ENCODE measurements around the gene ILF2.
"Not testable (repeated sequence)": the region's sequence is repeated elsewhere in the genome, so short reads cannot be mapped to it uniquely, and the experiment has no call there.

Gene ILF2

DNA sequence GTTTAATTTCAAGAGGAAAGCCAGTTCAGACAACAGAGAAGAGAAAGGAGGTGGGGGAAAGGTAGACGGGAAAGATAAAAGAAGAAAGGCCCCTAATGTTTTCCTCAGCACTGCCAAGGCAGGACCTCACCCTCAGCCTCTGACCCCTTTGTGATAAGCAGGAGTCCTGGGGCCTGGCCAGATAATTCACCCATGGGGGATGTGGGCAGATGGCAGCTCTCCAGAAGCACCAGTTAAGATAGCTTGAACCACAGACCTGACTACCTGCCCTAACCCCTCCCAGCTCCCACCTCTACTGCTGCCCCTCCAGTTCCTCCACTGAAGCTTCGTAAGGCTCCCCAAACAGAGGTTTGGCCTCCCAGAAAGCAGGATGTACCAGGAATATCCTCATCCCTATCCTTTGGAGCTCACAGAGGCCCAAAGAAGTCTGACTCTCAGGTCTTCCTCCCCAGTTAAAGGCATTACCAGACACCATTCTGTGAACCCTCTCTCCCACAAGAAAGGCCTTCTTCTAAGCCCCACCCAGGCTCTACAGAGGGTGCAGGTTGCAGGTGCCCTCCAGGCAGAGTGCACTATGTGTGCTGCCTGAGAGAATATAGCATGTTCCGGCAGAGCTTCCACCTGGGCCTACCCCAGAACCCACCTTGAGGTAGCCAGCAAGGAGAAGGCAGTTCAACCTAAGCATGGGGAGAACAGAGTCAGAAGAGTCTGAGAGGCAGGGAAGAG lies 21.5 kb downstream of the ILF2 start:
- DNase-seq = no peak

DNA sequence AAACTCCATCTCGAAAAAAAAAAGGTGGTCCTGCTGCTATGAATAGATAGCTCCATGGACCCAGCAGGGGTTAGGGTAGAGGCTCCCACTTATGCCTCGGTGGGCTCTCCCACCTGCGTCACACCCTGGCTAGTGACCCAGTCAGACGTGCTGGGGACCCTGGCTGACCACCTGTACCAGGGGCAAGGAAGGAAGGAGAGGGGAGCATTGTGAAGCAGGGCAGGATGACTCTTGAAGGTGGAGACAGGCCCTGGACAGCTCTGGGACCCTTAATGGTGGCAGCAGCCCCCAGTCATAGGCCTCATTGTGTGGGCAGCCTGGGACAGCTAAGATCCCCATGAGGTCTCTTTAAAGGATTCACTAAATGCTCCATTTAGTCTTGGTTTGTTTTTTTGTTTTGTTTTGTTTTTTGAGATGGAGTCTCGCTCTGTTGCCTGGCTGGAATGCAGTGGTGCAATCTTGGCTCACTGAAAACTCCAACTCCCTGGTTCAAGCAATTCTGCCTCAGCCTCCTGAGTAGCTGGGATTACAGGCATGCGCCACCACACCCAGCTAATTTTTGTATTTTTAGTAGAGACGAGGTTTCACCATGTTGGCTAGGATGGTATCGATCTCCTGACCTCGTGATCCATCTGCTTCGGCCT lies 22.7 kb downstream of the ILF2 start:
- DNase-seq = no peak

DNA sequence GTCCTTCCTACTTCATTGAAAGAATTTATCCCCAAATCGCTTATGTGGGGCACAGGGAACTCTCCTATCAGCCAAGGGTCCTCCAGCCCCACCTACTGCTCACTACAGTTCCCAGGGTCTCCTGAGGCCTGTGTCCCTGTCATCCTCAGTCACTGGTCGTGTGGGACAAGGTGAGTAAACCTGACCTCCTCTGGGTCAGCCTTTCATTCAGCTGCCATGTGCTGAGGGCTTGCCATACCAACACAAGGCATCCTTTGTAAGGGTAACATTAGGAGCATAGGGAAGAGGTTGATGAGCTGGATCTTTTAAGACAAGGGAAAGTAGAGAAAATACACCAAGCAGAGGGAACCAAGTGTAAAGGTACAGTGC lies 23.5 kb downstream of the ILF2 start:
- no peak for DNase-seq

DNA sequence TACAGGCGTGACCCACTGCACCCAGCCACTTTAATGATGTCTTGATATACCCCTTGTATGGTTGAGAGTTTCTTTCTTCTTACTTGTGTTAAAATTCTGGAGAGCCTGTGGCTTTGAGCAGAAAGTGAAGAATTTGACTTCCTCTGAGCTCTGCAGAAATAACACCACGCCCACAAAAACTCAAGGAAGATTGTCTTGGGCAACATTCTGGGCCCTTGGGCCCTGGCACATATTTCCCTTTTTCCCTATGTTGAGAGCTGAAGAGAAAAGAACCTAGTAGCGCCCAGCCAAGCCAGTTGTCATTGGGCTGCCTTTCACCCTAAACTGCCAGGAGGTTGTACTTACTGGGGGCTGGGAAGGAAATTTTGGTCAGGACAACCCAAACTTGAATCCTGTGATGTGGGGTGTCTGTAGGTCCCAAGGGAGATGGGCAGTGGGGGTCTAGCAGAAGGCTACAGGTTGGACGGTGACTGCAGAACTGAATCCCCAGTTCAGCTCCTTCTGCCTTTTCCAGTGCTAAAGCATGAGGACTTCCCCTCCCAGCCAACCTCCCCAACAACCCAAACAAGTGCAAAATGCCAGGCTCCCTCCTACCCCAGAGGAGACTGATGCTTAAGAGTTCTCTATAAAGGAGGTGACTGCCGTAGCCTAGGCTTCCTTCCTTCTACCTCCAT lies 24.0 kb downstream of the ILF2 start:
- no peak for DNase-seq

DNA sequence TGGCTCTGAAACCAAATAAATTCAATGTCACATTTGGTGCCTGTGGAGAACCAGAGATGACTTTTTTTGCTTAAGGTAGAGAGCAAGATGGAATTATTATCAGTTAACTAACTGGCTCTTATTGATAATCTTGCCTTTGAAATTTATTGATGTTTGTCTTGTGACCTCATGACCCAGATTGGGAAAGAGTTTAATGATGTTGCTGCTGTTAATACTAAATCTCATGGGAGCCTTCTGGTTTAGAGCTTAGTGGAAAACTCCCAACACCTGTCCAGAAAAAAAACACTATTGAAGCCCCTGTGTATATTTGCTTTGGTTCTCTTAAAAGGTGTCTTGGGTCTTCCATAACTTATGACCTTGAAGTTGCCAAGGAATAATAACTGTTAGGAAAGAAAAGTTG lies 27.0 kb downstream of the ILF2 start:
- DNase-seq = no peak

DNA sequence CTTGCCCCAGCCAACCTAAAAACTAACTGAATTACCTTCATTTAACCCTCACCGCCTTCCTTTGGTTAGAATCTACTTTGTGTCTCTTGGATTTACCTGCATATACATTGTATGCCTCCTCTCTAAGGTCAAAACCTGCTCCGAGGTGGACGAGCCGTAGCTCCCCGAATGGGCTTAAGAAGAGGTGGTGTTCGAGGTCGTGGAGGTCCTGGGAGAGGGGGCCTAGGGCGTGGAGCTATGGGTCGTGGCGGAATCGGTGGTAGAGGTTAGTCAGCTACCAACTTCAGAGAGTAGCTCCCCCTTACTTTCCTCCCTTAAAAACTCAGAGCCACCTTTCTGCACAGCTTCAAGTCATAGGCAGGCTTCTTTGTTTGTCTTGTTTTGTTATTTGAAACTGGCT lies 27.7 kb downstream of the ILF2 start:
- DNase-seq = no peak

DNA sequence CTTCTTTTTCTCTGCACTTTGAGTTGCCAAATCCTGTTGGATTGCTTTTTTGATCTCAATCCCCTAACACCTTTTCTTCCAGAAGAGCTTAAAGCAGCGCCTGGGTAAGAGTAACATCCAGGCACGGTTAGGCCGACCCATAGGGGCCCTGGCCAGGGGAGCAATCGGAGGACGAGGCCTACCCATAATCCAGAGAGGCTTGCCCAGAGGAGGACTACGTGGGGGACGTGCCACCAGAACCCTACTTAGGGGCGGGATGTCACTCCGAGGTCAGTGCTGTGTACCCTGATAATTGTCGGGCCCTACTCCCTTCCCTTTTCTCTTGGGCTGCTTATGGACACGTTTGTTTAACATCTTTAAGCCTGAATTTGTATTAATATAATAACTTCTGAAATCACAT lies 28.6 kb downstream of the ILF2 start:
- DNase-seq = no peak

DNA sequence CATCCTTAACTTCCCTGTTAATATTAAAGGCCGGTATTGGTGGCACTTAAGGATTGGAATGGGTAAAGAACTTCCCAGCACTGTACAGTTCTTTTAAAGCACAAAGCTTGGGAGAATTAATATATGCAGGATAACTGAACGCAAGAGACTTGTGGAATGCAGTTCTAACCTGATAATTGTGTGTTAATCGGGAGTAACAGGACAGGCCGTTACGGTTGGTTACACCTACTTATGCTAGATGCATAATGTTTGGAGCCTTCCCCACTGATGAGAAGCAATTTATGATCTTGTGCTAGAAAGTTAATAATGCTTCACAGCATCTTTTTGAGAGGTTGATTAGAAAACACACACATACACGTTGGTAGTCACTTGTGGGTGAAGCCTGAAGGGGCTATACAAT lies 29.9 kb downstream of the ILF2 start:
- no peak for DNase-seq

DNA sequence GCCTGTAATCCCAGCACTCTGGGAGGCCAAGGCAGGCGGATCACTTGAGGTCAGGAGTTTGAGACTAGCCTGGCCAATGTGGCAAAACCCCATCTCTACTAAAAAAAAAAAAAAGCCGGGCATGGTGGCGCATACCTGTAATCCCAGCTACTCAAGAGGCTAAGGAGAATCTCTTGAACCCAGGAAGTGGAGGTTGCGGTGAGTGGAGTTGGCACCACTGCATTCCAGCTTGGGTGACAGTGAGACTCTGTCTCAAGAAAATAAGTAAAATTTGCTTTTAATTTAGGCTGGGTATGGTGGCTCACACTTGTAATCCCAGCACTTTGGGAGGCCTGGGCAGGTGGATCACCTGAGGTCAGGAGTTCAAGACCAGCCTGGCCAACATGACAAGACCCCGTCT lies 30.6 kb downstream of the ILF2 start:
- not testable (repeated sequence) for DNase-seq

DNA sequence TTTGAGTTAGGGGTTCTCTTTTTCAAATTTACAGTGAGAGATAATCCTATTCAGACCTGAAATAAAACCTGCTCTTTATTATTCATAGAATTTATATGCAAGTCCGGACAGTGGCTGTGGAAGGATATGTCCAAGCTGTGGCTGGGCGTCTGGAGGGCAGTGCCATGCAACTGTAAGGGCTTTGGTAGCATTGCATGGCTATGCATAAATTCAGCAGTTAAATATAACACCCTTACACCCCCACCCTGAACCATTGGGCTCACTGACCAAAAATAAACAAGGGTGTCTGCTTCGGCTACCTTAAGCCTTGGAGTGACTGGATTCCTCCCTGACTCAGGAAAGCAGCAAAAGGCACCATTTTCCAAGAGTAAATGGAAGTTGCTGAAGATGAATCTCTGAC lies 31.5 kb downstream of the ILF2 start:
- no peak for DNase-seq

DNA sequence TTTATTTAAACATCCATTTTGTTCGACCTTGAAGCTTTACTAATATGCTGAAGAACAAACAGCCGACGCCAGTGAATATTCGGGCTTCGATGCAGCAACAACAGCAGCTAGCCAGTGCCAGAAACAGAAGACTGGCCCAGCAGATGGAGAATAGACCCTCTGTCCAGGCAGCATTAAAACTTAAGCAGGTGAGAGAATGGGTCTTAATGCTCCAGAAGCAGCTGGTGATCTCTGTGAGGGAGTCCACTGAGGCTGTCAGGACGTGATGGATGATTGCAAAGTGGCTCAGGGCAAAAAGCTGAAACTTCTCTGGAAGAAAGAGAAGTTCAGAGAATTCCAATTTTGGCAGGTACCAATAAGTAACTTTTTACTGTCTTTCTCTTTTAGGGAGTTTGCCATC lies 32.5 kb downstream of the ILF2 start:
- DNase-seq = no peak

DNA sequence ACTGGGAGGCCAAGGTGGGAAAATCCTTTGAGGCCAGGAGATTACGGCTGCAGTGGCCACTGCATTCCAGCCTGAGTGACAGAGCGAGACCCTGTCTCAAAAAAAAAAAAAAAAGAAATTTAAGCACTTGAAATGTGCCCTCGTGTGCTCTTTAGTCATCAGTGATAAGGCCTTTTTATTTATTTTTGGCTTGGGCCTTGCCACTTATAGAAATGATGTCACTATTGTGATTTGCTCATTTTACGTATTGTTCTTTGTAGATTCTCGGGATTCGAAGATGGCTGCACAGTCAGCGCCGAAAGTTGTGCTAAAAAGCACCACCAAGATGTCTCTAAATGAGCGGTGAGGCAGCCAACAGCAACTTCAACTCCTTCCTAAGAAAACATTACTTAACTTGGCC lies 34.5 kb downstream of the ILF2 start:
- DNase-seq = no peak

DNA sequence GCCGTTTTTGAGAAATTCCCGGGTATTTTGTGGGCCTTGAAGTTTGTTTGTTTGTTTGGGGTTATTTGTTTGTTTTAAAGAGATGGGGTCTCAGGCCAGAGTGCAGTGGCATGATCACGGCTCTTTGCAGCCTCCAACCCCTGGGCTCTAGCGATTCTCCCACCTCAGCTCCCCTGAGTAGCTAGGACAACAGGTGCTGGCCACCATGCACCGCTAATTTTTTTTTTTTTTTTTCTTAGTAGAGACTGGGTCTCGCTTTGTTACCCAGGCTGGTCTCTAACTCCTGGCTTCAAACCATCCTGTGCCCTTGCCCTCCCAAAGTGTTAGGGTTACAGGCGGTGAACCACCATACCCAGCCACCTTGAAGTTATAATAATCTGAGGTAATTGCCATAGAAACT lies 34.9 kb downstream of the ILF2 start:
- no peak for DNase-seq

DNA sequence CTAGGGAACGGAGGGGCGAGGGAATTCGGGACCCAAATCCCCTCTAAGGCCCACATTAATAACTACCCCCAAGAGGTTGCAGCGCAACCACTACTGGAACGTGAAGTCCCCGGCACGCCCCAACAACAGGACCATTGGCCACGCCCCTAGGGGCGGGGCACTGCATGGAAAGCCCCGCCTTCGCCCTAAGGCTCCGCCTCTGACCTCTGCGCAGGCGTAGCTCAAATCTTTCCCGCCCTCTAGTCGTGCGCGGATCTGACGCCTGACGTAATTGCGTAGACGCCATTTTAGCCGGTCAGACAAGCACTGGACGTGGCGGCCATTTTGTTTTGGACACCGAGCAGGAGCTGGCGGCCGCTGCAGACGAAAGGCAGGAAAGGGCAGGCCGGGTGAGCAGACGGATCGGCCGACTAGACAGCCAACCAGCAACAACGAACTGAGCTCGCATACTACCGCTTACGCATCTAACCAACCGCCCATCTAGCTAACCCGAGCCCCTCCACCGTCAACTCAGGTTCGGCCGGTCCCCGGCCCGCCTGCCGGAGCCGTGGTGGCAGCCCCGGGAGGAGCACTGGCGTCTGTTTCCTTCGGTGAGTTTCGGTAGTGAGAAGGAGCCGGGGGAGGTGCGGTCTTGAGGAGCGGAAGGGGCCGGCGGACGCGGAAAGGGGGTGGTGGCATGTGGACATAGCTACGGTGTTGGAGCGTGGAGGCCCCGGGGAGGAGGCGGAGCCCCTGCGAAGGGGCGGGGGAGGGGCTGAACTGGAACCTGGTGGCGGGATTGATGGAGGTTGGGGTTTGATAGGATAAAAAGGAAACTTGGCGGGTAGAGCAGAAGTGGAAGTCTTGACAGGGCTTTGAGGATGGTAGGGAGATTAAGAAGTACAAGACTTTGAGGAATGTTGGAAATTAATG lies 36.8 kb downstream of the ILF2 start, which contains the start of gene CHTOP:
Gene CHTOP (plus strand): TSS at position 313 of the 912 bp plus-strand sequence. CDS start 2,523 bp downstream, outside the sequence.
- DNase-seq = peak; percentile 92

DNA sequence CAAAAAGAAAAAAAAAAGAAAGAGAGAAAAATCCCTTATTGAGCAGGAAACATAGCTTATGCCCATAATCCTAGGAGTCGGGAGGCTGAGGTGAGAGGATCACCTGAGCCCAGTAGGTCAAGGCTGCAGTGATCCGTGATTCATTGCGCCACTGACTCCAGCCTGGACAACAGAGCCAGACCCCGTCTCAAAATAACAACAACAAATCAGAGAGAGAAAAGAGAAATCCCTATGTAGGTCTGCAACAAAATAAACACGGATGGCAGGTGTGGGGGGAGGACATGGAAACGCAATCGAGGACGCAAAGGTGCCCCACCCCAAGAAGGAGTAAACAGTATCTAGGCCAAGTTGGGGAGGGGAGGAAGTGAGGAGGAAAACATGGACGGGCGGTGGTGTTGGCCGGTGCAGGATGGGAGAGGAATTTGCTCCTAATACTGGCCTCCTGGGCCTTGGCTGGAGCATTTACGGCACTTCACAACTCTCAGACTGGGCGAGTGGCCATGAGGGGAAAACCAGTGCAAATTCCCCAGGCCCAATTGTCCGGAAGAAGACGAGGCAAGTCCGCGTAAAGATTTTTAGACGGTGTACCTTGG lies 37.5 kb downstream of the ILF2 start:
- DNase-seq = no peak

DNA sequence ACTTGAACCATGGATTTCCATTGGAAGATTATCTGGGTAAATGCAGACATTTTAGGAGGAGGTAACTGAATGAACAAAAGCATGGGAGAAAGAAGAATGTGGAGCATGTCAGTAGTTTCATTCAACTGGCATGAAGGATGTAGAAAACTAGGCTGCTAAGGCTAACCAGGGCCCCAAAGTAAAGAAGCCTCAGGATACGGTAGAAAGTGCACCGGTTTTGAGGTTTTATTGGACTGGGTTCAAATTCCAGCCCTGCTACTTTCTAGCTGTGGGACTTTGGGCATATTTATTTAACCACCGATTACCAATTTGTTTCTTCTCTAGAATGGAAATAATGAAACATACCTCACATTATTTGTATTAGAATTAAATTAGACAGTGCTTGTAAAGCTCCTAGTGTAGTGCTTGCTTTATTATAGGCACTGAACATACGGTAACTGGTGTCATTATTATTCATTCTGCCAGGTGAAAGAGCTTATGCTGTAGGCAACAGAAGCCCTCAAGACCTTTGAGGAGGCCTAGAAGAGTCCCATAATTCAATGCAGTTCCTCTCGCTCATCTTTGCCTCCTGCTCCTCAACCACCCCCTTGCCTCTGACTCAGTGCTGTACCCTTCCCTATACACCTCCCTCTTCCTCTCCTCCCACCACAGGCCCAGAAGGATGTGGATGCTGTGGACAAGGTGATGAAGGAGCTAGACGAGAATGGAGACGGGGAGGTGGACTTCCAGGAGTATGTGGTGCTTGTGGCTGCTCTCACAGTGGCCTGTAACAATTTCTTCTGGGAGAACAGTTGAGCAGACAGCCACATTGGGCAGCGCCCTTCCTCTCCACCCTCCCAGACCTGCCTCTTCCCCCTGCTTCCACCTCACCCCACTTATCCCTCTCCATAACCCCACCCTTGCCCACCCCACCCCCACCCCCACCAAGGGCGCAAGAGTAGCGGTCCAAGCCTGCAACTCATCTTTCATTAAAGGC lies 39.5 kb downstream of the ILF2 start:
- no peak for DNase-seq

DNA sequence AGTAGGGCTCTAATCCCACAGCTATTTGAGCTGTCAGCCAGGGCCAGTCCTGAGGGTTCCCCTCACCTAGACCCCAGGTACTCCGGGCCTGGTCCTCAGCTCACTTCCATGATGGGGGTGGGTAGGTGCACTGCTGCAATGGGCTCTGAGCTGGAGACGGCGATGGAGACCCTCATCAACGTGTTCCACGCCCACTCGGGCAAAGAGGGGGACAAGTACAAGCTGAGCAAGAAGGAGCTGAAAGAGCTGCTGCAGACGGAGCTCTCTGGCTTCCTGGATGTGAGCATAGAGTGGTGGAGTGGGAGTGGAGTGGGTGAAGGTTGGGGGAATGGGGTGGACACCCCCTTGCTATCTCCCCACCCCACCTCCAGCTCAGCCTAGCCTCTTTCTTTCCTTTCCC lies 40.4 kb downstream of the ILF2 start:
- DNase-seq = no peak

DNA sequence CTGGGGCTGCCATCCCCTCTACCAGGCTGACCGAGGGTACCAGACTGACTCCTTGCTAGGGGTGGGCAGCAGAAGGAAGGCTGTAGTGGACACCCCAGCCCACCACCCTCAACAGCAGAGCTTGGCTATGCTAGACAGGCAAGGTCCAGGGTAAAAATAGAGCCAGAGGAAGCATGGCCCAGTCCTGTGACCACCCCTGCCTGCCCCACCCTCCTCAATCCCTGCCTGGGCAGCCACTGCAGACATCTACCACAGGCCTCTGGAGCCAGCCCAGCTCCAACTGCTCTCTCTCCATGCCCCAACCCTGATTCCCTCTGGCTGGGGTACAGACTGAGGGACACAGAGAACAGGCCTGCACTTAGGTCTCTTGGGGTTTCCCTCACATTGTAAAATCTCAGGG lies 40.8 kb downstream of the ILF2 start:
- DNase-seq = no peak

DNA sequence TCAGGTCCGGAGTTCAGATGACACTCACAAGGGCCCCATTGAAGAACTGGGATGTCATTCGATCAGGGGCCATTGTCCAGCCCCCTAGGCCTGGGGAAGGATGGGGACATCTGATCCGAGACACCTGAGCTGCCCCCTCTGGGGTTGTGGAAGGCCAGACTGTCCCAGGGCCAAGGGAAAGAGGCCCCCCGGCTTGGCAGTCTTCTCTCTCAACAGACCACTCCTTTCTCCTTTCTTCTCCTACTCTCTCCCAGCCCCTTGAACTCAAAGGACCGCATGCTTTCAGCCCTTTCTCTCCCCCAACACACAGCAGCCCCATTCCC lies 41.5 kb downstream of the ILF2 start:
- DNase-seq = no peak

DNA sequence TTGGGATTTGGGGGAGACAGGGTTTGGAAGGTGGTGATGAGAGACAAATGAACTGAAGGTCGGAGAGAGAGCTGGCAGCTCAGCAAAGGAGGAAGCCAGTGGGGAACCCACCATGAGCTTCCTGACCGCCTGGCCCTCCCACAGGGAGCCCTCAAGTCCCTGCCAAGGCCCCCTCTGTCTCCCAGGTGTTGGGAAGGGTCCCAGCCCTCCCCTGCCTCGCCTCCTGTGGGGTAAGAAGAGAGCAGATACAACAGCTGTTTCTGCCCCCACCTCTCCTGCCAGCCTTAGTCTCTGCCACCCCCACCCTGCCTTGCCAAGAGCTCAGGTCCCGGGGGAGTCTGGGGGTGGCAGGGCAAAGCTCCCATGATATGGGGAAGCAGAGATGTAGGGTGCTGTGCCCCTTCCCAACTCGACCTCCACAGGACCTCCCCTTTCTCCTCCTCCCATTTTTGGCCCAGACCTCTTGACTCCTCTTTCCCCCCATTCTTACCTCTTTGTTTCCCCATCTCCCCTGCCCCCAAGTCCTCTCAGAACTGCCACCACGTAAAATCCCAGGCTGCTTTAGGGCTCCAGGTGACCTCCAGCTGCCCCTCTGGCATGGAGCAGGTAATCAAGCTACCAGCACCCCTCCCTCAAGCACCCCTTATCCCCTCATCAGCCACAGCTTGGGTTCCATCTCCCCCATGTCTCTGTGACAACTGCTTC lies 42.0 kb downstream of the ILF2 start:
- DNase-seq = no peak

Measured in NCI-H1436 treated with DMSO at 0.1 percent for 48 hours (cell line).